GM21619 (cell line): ENCODE results near the gene AKAP8L.
"Not testable (repeated sequence)": the region's sequence is repeated elsewhere in the genome, so short reads cannot be mapped to it uniquely, and the experiment has no call there.

Experiments used
- ATAC-seq: cut with Tn5 transposase; IDR thresholded peaks from one replicate; pipeline ENCODE4 v1.9.1; 2021; ENCODE audit not compliant: unreplicated experiment

Gene AKAP8L

DNA sequence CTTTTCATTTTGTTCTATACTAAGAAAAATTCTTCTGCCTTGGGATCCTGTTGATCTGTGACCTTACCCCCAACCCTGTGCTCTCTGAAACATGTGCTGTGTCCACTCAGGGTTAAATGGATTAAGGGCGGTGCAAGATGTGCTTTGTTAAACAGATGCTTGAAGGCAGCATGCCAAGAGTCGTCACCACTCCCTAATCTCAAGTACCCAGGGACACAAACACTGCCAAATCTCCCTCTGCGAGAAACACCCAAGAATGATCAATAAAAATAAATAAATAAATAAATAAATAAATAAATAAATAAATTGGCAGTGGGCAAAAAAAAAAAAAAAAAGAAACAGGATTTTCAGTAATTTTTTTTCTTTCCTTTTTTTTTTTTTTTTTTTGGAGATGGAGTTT, 55.0 kb downstream of the AKAP8L start:
- ATAC-seq, result not testable (repeated sequence)

GRCh38 chr19:15363048-15363447, 55.7 kb downstream of the AKAP8L start:
- not testable (repeated sequence) for ATAC-seq

GRCh38 chr19:15360015-15360414, 58.8 kb downstream of the AKAP8L start:
- ATAC-seq, result not testable (repeated sequence)

GRCh38 chr19:15358918-15359317, 59.9 kb downstream of the AKAP8L start:
- no peak for ATAC-seq

- ATAC-seq, result no peak
These were observed 60.9 kb downstream of the AKAP8L start for GRCh38 chr19:15357906-15358305.

DNA sequence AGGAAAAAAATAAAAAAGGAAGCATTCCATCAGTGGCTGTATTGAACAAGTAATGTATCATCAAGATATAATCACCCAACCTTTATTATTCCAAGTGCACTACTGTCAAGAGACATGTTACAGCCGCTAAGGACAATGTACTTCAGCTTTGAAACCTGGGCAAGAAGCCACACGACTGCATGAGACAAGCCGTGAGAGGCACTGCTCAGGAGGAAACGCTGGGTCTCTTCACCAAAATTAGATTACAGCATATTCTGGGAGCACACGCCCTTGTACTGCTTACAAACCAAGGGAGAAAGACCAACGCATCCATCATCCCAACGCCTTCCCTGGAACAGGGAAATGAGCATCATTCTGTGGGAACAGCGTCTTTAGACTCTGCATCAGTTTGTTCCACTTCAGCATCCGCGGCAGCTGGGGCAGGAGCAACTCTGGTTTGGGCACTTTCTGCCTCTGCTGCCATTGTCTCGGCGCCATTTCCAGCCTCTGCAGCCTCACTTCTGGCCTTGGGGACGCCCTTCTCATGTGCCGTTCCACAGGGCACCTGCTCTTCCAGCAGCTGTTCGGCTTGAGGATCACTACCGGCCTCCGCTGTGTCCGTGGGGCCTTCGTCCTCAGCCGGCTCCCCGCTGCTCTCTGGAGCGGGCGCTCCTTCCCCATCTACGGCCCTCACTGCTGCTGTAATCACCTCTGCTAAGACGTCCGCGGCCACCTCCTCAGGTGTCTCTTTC, 64.1 kb downstream of the AKAP8L start:
- no peak for ATAC-seq

- no peak for ATAC-seq
These were observed 64.9 kb downstream of the AKAP8L start for GRCh38 chr19:15353908-15354307.

DNA sequence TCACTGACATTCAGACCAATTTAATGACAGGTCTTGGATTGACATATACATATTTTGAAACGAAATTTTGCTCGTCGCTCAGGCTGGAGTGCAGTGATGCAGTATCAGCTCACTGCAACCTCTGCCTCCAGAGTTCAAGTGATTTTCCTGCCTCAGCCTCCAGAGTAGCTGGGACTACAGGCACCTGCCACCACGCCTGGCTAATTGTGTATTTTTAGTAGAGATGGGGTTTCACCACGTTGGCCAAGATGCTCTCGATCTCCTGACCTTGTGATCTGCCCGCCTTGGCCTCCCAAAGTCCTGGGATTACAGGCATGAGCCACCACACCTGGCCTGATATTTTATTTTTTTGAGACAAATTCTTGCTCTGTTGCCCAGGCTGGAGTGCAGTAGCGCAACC, 66.3 kb downstream of the AKAP8L start:
- not testable (repeated sequence) for ATAC-seq

DNA sequence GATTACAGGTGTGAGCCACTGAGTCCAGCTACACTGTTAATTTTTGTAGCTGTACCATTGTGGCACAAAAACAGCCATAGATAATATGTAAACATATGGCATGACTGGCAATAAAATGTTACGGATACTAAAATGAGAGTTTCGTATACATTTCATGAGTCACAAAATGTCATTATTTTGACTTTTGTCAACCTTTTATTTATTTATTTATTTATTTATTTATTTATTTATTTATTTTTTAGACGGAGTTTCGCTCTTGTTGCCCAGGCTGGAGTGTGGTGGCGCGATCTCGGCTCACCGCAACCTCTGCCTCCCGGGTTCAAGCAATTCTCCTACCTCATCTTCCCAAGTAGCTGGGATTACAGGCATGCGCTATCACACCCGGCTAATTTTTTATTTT, 77.5 kb downstream of the AKAP8L start:
- ATAC-seq, result not testable (repeated sequence)

GRCh38 chr19:15340086-15340485, 78.7 kb downstream of the AKAP8L start:
- no peak for ATAC-seq

- no peak for ATAC-seq
These were observed 81.6 kb downstream of the AKAP8L start for GRCh38 chr19:15337202-15337601.

DNA sequence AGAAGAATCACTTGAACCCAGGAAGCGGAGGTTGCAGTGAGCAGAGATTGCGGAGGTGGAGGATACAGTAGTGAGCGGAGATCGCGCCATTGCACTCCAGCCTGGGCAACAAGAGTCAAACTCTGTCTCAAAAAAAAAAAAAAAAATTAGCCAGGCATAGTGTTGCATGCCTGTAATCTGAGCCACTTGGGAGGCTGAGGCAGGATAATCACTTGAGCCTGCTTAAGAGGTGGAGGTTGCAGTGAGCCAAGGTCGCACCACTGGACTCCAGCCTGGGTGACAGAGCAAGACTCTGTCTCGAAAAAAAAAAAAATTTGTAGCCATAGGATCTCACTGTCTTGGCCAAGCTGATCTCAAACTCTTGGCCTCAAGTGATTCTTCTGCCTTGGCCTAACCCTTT, 82.8 kb downstream of the AKAP8L start:
- ATAC-seq, result not testable (repeated sequence)

GRCh38 chr19:15332311-15332996, 86.3 kb downstream of the AKAP8L start, which contains the start of gene BRD4:
Gene BRD4 (minus strand): TSS chr19:15332539. CDS start chr19:15273099, 59,440 bp downstream.
- peak; percentile 34 for ATAC-seq

DNA sequence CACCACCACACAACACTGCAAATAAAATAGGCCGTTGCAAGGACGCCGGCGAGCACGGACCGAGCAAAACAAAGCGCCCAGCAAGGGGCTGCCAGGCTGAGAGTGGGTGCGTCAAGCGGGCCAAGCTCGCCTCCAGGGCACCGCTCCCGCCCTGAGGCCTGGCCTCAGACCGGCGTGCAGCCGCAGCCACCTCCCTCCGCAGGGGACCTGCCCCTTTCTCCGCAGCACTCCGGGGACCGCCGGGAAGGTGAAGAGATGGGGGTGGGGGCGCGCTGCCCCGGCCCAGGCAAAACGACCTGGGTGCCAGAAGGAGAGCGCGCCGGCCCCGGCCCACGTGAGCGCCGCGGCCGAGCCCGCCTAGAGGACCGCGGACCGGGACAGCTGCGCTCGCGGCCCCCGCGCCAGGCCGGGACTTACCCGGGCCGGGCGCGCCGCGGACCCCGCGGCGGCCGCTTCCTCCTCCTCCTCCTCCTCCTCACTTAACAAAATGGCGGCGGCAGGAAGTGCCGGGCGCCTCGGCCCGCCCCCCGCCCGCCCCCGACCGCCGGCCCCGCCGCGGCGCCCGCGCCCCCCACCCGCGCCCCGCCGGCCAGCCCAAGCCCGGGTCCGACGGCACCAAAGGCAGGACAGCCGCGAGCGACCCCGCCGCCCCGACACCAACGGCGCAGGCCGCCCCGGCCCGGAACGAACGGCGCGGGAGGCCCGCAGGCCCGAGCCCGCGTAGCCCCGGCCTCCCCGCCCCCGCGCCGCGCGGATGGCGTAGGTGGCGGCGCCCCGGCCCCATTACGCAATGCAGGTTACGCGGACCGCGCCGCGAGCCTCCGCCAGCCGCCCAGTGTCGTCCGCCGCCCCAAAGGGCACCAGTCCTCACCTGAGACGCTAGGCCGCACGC, 87.1 kb downstream of the AKAP8L start:
- ATAC-seq, result peak; percentile 28

GRCh38 chr19:15330801-15331418, 87.9 kb downstream of the AKAP8L start:
- ATAC-seq, result no peak
